DOHH2 (cell line): ENCODE results near the gene PCCB.
"Not testable (repeated sequence)": the region's sequence is repeated elsewhere in the genome, so short reads cannot be mapped to it uniquely, and the experiment has no call there.

Experiments
- H3F3A ChIP-seq: fragments of 200-600 bp; sonication (generic), shearing (Covaris generic); 2 replicates; pipeline ENCODE4 v1.6.0; 2016; ENCODE audit warnings: antibody characterized with exemption, mild to moderate bottlenecking; ENCODE audit not compliant: control insufficient read depth, insufficient read depth
- H3K27ac ChIP-seq: fragments of 200-600 bp; sonication (generic); 2 replicates; pipeline ENCODE4 v1.5.1; 2014; ENCODE audit warnings: low read depth, mild to moderate bottlenecking, low read length, moderate library complexity
- H3K27me3 ChIP-seq: fragments of 200-600 bp; sonication (generic); 2 replicates; pipeline ENCODE4 v1.6.1; 2014; ENCODE audit warnings: mild to moderate bottlenecking, low read length, mixed read lengths; ENCODE audit not compliant: control insufficient read depth
- H3K36me3 ChIP-seq: fragments of 200-600 bp; sonication (generic); 2 replicates; pipeline ENCODE4 v1.6.1; 2014; ENCODE audit warnings: mild to moderate bottlenecking, low read length, moderate library complexity, mixed read lengths; ENCODE audit not compliant: control insufficient read depth
- H3K4me1 ChIP-seq: fragments of 200-600 bp; sonication (generic); 2 replicates; pipeline ENCODE4 v1.6.1; 2014; ENCODE audit warnings: mild to moderate bottlenecking, low read length, mixed read lengths; ENCODE audit not compliant: control insufficient read depth
- H3K4me2 ChIP-seq: fragments of 200-600 bp; sonication (generic); 2 replicates; pipeline ENCODE4 v1.6.0; 2014; ENCODE audit warnings: mild to moderate bottlenecking, low read length, moderate library complexity
- H3K4me3 ChIP-seq: fragments of 200-600 bp; sonication (generic); 2 replicates; pipeline ENCODE4 v1.5.1; 2014; ENCODE audit warnings: mild to moderate bottlenecking, low read length, mixed read lengths
- H3K79me2 ChIP-seq: fragments of 200-600 bp; sonication (generic); 2 replicates; pipeline ENCODE4 v1.6.1; 2014; ENCODE audit warnings: mild to moderate bottlenecking, low read length, mixed read lengths; ENCODE audit not compliant: control insufficient read depth
- H3K9me2 ChIP-seq: fragments of 200-600 bp; sonication (generic); replicated peaks from 2 replicates; pipeline ENCODE4 v1.6.1; 2014; ENCODE audit warnings: mild to moderate bottlenecking, low read length, mixed read lengths; ENCODE audit not compliant: control insufficient read depth
- H3K9me3 ChIP-seq: fragments of 200-600 bp; sonication (generic); 2 replicates; pipeline ENCODE4 v1.6.1; 2014; ENCODE audit warnings: antibody characterized with exemption, low read length, mixed read lengths; ENCODE audit not compliant: control insufficient read depth, insufficient read depth
- H4K20me1 ChIP-seq: fragments of 200-600 bp; sonication (generic); 2 replicates; pipeline ENCODE4 v1.6.0; 2014; ENCODE audit warnings: low read depth, mild to moderate bottlenecking, antibody characterized with exemption, low read length, moderate library complexity; ENCODE audit not compliant: control insufficient read depth, insufficient read depth
- CTCF ChIP-seq: fragments of 200-600 bp; sonication (generic); IDR thresholded peaks from one replicate; pipeline ENCODE4 v1.5.1; 2014; ENCODE audit warnings: antibody characterized with exemption, mild to moderate bottlenecking, low read depth, low read length; ENCODE audit not compliant: poor library complexity, severe bottlenecking
- EZH2phosphoT487 ChIP-seq: fragments of 200-600 bp; sonication (generic); IDR thresholded peaks from 2 replicates; pipeline ENCODE4 v1.6.1; 2017; ENCODE audit warnings: borderline replicate concordance, mild to moderate bottlenecking, antibody characterized with exemption, low read length, moderate library complexity, mixed read lengths

The PCCB gene

GRCh38 chr3:136353461-136353860, 103.3 kb downstream of the PCCB start:
- H3K4me1 ChIP-seq: no peaks in the 10 kb centered on the region
- no peak overlapping the region for H3K4me3 ChIP-seq
- no peaks in the 10 kb centered on the region for H4K20me1 ChIP-seq
- peaks cover 20% of the 10 kb centered on the region for H3K36me3 ChIP-seq
- TF ChIP-seq CTCF: no peak
- H3K9me2 ChIP-seq: no peaks in the 10 kb centered on the region
- no peaks in the 10 kb centered on the region for H3K9me3 ChIP-seq
- H3K4me2 ChIP-seq: no peak overlapping the region
- H3K79me2 ChIP-seq: no peaks in the 10 kb centered on the region
- H3K27me3 ChIP-seq: no peaks in the 10 kb centered on the region
- H3K27ac ChIP-seq: no peak overlapping the region
- H3F3A ChIP-seq: 0 out of 2 replicates have a peak, but pooled peaks cover 3% of the 10 kb centered on the region

- no peaks in the 10 kb centered on the region for H3K9me2 ChIP-seq
- TF ChIP-seq CTCF (no peak), EZH2phosphoT487 (no peak)
- no peaks in the 10 kb centered on the region for H4K20me1 ChIP-seq
- no peaks in the 10 kb centered on the region for H3F3A ChIP-seq
- H3K4me3 ChIP-seq: no peak overlapping the region
- H3K27ac ChIP-seq: no peak overlapping the region
- H3K79me2 ChIP-seq: no peaks in the 10 kb centered on the region
- H3K27me3 ChIP-seq: no peaks in the 10 kb centered on the region
- H3K36me3 ChIP-seq: peaks cover 16% of the 10 kb centered on the region
- no peaks in the 10 kb centered on the region for H3K9me3 ChIP-seq
- peaks cover 11% of the 10 kb centered on the region for H3K4me1 ChIP-seq
- H3K4me2 ChIP-seq: no peak overlapping the region
These were observed 116.1 kb downstream of the PCCB start for GRCh38 chr3:136366289-136366688.

GRCh38 chr3:136375800-136376199, 125.7 kb downstream of the PCCB start:
- not testable (repeated sequence) for H3K4me3 ChIP-seq, H3K9me3 ChIP-seq, H3K9me2 ChIP-seq, H3K27ac ChIP-seq, H3K4me1 ChIP-seq, H3K4me2 ChIP-seq, H3K79me2 ChIP-seq, H3K27me3 ChIP-seq, H3F3A ChIP-seq, H4K20me1 ChIP-seq
- H3K36me3 ChIP-seq: peaks cover 13% of the 10 kb centered on the region

- TF ChIP-seq CTCF (no peak), EZH2phosphoT487 (no peak)
These were observed 127.4 kb downstream of the PCCB start for GRCh38 chr3:136377508-136377907.

More at GRCh38 chr3:136377508-136377907, 127.4 kb downstream of the PCCB start:
- no peaks in the 10 kb centered on the region for H3K27me3 ChIP-seq
- no peaks in the 10 kb centered on the region for H3F3A ChIP-seq
- H3K36me3 ChIP-seq: peaks cover 13% of the 10 kb centered on the region
- H3K4me1 ChIP-seq: no peaks in the 10 kb centered on the region
- H4K20me1 ChIP-seq: no peaks in the 10 kb centered on the region
- H3K27ac ChIP-seq: no peak overlapping the region
- no peak overlapping the region for H3K4me3 ChIP-seq
- H3K4me2 ChIP-seq: no peak overlapping the region
- H3K9me3 ChIP-seq: no peaks in the 10 kb centered on the region
- no peaks in the 10 kb centered on the region for H3K79me2 ChIP-seq
- no peaks in the 10 kb centered on the region for H3K9me2 ChIP-seq
